Left lobe of liver (tissue), 2 donors: Measurements from ENCODE around the gene SLC30A4. TPM values are rescaled to one million over a fixed set of nuclear protein-coding genes. Genes with fewer than 3 reads are reported as not detected.
"Not testable (repeated sequence)": the region's sequence is repeated elsewhere in the genome, so short reads cannot be mapped to it uniquely, and the experiment has no call there.

Experiments
- ATAC-seq: fragments of 200-7000 bp; cut with Tn5 transposase; one replicate; pipeline ENCODE4 v1.9.1; 2020; ENCODE audit warnings: mild to moderate bottlenecking, moderate library complexity
- DNase-seq: peaks from one replicate; pipeline ENCODE4 v3.0.0-alpha.2; 2020; ENCODE audit warnings: low spot score
- total RNA-seq: library from RNA; stranded (reverse); gene quantifications from one replicate; pipeline ENCODE4 v1.2.1, GENCODE V29; 2021
- donor health status: DM: no; HTN: no; CAD: no; lungs with moderate emphysema.
- donor health status: DM: no; HTN: yes; CAD: no.

SLC30A4 gene
- total RNA-seq, 1 donor from 2014 or later: 3.6 TPM

- no peak for DNase-seq
- no peak for ATAC-seq
These were observed 11.7 kb downstream of the SLC30A4 start for GRCh38 chr15:45510758-45511280.

DNA sequence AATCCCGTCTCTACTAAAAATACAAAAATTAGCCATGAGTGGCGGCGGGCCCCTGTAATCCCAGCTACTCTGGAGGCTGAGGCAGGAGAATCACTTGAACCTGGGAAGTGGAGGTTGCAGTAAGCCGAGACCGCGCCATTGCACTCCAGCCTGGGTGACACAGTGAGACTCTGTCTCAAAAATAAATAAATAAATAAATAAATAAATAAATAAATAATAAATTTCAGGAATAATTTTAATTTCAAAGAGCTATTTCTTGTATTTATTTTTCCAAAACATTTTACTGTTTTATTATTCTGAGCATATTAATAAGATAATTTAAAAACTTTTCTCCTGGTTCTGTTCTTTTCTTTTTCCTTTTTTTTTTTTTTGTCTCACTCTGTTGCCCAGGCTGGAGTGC, 15.4 kb downstream of the SLC30A4 start:
- not testable (repeated sequence) for ATAC-seq, DNase-seq

DNA sequence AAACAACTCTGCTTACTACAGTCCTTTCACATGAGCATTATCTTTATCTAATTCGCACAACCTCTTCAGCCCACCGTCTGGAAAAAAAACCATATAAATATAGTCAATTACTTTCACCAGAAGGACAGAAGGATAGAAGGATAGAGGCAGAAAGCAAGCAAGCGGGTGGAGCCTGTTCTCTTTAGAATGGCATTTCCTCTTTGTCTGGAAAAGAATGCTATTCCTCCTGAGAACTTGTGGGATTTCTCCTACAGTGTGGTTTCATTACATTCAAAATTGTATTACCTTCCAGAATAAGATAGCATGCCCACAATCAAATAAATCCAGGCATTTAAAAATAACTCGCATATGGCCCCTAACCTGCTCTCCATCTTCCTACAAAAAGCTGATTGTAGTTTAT, 23.1 kb downstream of the SLC30A4 start:
- ATAC-seq (no peak), DNase-seq (no peak)

- no peak for ATAC-seq
These were observed 23.9 kb downstream of the SLC30A4 start for GRCh38 chr15:45498701-45499100.

GRCh38 chr15:45497261-45497660, 25.3 kb downstream of the SLC30A4 start:
- DNase-seq (no peak), ATAC-seq (no peak)

More at GRCh38 chr15:45498701-45499100, 23.9 kb downstream of the SLC30A4 start:
- no peak for DNase-seq

DNA sequence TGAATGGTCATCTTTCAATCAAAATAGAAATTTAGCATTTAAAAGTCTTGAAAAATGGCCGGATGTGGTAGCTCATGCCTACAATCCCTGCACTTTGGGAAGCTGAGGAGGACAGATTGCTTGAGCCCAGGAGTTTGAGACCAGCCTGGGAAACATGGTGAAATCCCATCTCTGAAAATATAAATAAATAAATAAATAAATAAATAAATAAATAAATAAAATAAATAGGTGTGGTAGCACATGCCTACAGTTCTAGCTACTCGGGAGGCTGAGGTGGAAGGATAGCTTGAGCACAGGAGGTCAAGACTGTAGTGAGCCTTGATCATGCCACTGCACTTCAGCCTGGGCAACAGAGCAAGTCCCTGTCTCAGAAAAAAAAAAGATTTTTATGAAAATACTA, 25.9 kb downstream of the SLC30A4 start:
- no peak for DNase-seq
- ATAC-seq: no peak

GRCh38 chr15:45495588-45495987, 27.0 kb downstream of the SLC30A4 start:
- ATAC-seq: no peak
- DNase-seq: no peak

DNA sequence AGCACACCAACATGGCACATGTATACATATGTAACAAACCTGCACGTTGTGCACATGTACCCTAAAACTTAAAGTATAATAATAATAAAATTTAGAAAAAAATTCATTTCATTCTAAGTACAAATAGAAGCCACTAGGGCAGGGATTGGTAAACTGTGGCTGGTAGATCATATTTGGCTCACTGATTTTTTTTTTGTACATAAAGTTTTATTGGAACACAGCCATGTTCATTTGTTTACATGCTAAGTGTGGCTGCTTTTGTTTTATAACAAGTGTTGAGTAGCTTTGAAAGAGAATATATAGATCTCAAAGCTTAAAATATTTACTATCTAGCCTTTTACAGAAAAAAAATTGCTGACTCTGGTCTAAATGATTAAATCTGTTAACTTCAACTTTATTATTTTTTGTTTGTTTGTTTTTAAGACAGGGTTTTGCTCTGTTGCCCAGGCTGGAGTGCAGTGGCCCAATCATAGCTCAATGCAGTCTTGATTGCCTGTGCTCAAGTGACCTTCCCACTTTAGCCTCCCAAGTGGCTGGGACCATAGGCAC, 32.8 kb downstream of the SLC30A4 start:
- no peak for DNase-seq
- ATAC-seq: no peak

- no peak for ATAC-seq
- no peak for DNase-seq
These were observed 36.2 kb downstream of the SLC30A4 start for GRCh38 chr15:45486317-45486716.

GRCh38 chr15:45481135-45481534, 41.4 kb downstream of the SLC30A4 start:
- no peak for ATAC-seq

GRCh38 chr15:45476410-45476809, 46.1 kb downstream of the SLC30A4 start:
- ATAC-seq (peak; percentile 53), DNase-seq (no peak)

More at GRCh38 chr15:45481135-45481534, 41.4 kb downstream of the SLC30A4 start:
- DNase-seq: no peak

DNA sequence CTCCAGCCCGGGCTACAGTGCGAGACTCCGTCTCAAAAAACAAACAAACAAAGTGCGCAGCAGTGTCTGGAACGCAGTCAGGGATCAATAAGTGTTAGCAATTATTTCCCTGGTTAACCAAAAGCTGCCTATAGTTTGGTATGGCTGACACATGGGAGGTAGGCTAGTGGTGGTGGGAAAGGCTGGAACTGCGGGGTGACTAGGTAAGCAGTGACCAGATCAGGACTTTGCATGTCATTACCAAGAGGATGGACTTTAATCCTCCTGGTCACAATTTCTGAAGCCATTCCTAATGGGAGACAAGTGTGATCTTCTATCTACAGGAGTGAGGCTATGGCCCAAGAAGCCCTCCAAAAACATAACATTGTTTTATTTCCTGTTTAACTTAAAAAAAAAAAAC, 47.8 kb downstream of the SLC30A4 start:
- DNase-seq (no peak), ATAC-seq (peak; percentile 70)

DNA sequence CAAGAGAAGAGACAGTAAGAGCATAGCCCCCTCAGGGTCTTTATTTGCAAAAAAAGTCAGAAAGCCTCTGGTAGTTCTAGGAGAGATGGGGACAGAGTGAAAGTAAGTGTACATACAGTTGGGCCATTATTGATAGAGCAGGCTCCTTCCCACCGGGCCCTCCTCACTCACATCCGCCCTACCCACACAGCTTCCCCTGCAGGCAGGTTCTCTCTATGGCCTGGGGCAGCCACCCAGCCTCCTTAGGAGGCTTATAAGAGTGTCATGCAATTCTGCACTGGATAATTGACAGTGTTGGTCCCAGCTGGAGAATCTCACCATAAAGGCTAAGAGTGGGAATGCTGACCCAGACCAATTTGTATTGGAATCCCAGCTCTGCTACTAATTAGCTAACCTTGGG, 49.5 kb downstream of the SLC30A4 start:
- ATAC-seq (no peak), DNase-seq (no peak)

- ATAC-seq: no peak
- DNase-seq: no peak
These were observed 51.4 kb downstream of the SLC30A4 start for GRCh38 chr15:45471151-45471550.

GRCh38 chr15:45469441-45469840, 53.1 kb downstream of the SLC30A4 start:
- DNase-seq: no peak
- no peak for ATAC-seq

DNA sequence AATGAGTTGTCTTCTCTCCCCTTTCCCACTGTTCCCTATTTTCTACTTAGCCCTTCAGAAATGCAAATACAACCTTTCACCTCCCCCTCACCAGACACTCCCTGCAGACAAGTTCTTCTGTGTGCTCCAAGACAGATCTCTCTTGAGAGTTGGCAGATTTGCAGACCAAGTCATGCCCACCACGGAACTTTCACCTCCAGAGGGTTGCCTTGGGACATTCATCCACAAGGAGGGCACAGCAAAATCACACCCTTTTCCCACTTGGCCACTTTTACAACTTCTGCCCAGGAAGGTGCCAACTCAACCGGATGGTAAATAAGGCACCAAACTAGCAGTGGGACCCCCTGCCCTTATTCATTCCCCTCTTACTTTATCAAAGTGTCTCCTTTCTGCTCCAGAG, 53.5 kb downstream of the SLC30A4 start:
- DNase-seq: no peak
- no peak for ATAC-seq

- DNase-seq (no peak), ATAC-seq (no peak)
These were observed 54.3 kb downstream of the SLC30A4 start for GRCh38 chr15:45468294-45468693.

DNA sequence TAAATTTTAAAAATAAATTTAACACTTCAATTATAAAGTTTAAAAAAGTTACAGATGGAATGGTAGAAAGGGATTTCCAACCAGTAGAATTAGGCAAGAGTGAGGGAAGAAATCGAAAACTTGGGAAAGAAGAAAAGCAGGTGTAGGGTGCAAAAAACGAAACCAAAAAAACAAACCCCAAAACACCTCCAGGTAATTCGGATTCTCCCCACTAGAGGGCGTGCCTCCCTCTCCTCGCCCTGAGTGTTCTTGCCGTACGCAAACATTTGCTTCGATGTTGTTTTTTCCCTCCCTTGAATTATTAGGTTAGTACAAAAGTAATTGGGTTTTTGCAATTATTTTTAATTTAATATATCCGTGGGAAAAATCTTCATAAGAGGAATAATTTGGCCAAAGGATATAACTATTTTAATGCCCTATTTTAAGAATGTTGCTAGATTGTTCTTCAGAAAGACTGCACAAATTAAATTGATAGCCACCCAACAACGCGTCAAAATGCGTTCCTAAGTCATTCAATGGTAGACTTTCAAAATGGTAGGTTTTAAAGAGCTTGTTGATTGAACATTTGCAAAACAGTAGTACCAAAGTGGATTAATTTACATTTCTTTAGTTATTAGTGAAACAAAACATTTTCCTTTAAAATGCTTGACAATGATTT, 63.7 kb downstream of the SLC30A4 start:
- peak; percentile 79 for ATAC-seq
- peak; percentile 78 for DNase-seq

GRCh38 chr15:45457641-45458539, 64.7 kb downstream of the SLC30A4 start:
- ATAC-seq (peak; percentile 90), DNase-seq (peak; percentile 65)

DNA sequence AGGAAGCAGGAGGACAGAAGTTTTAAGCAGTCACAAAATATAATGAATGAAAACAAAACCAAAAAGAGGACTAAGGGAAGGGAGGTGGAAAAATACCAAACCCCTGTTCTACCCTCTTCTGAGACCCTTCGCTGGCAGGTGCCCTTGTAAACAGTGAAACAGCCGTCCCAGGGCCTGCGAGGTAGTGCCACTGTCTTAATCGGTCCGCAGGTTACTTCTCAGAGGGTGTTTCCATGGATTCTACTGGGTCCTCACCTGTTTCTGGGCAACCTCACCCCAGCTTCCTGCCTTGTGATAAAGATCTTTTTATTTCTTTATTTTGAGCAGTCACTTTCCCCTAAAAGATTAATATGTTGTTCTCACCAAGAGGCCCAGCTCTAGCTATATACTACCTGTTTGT, 65.3 kb downstream of the SLC30A4 start:
- DNase-seq (no peak), ATAC-seq (no peak)
